GM19452 (cell line): ENCODE measurements around the gene PIEZO2.

Experiments used
- ATAC-seq: cut with Tn5 transposase; IDR thresholded peaks from one replicate; pipeline ENCODE4 v1.9.1; 2021; ENCODE audit not compliant: unreplicated experiment

The PIEZO2 gene

GRCh38 chr18:10757946-10758345 lies 391.4 kb downstream of the PIEZO2 start:
- no peak for ATAC-seq

GRCh38 chr18:10757349-10757748 lies 392.0 kb downstream of the PIEZO2 start:
- ATAC-seq = no peak

GRCh38 chr18:10755855-10756254 lies 393.5 kb downstream of the PIEZO2 start:
- ATAC-seq = no peak

GRCh38 chr18:10754128-10754527 lies 395.2 kb downstream of the PIEZO2 start:
- no peak for ATAC-seq

GRCh38 chr18:10752382-10752781 lies 397.0 kb downstream of the PIEZO2 start:
- ATAC-seq = no peak

GRCh38 chr18:10751653-10752052 lies 397.7 kb downstream of the PIEZO2 start:
- ATAC-seq = no peak

GRCh38 chr18:10750191-10751035 lies 399.0 kb downstream of the PIEZO2 start:
- no peak for ATAC-seq

GRCh38 chr18:10748641-10749040 lies 400.7 kb downstream of the PIEZO2 start:
- no peak for ATAC-seq

GRCh38 chr18:10745971-10746370 lies 403.4 kb downstream of the PIEZO2 start:
- no peak for ATAC-seq

- no peak for ATAC-seq
Observed at GRCh38 chr18:10745219-10745618, 404.1 kb downstream of the PIEZO2 start.

GRCh38 chr18:10743766-10744165 lies 405.6 kb downstream of the PIEZO2 start:
- no peak for ATAC-seq

GRCh38 chr18:10739152-10739551 lies 410.2 kb downstream of the PIEZO2 start:
- no peak for ATAC-seq

GRCh38 chr18:10736984-10737383 lies 412.4 kb downstream of the PIEZO2 start:
- no peak for ATAC-seq

GRCh38 chr18:10732990-10733389 lies 416.4 kb downstream of the PIEZO2 start:
- ATAC-seq = no peak

- ATAC-seq = no peak
Observed at GRCh38 chr18:10727477-10727876, 421.9 kb downstream of the PIEZO2 start.

- no peak for ATAC-seq
Observed at GRCh38 chr18:10726198-10727068, 422.9 kb downstream of the PIEZO2 start.

- no peak for ATAC-seq
Observed at GRCh38 chr18:10724666-10725065, 424.7 kb downstream of the PIEZO2 start.

GRCh38 chr18:10723496-10723895 lies 425.9 kb downstream of the PIEZO2 start:
- no peak for ATAC-seq

- ATAC-seq = no peak
Observed at GRCh38 chr18:10718809-10719208, 430.6 kb downstream of the PIEZO2 start.

GRCh38 chr18:10715791-10716190 lies 433.6 kb downstream of the PIEZO2 start:
- ATAC-seq = no peak

- no peak for ATAC-seq
Observed at GRCh38 chr18:10713409-10713808, 436.0 kb downstream of the PIEZO2 start.

GRCh38 chr18:10707294-10707693 lies 442.1 kb downstream of the PIEZO2 start:
- ATAC-seq = no peak
